Upper lobe of left lung (tissue), 4 donors: ENCODE results near the gene ZNF764.

Experiments used
- CTCF ChIP-seq, 6 experiments: fragments of 450-650 bp in 4 of 6; fragments of 200-600 bp in 2 of 6; sonication (generic) in 2 of 6; IDR thresholded peaks; one replicate each; pipeline ENCODE4 v1.5.1; 2016 to 2019; ENCODE audit warnings: antibody characterized with exemption in 6 of 6
- EP300 ChIP-seq, 4 donors: sonication (generic); formaldehyde crosslinking; IDR thresholded peaks; one replicate each; pipeline ENCODE4 v1.5.1; 2017; ENCODE audit warnings: antibody characterized with exemption in 4 of 4, control low read depth in 2 of 4
- POLR2A ChIP-seq, 4 donors: fragments of 450-650 bp; IDR thresholded peaks; one replicate each; pipeline ENCODE4 v1.5.1; 2016 to 2017; ENCODE audit warnings: antibody characterized with exemption in 4 of 4, mild to moderate bottlenecking in 2 of 4
- POLR2AphosphoS5 ChIP-seq, 2 donors: sonication (generic); formaldehyde crosslinking; IDR thresholded peaks; one replicate each; pipeline ENCODE4 v1.5.1; 2017; ENCODE audit warnings: antibody characterized with exemption in 2 of 2

- TF ChIP-seq CTCF (IDR thresholded peaks at IDR 0.05) (no peak), POLR2AphosphoS5 (IDR thresholded peaks at IDR 0.05) (no peak), POLR2A (IDR thresholded peaks at IDR 0.05) (no peak), EP300 (IDR thresholded peaks at IDR 0.05) (no peak)
These were observed 34.7 kb upstream of the ZNF764 start for GRCh38 chr16:30592871-30593270.
